Transverse colon (tissue), 4 donors: ENCODE results near the gene GAB3. TPM values are rescaled to one million over a fixed set of nuclear protein-coding genes. Genes with fewer than 3 reads are reported as not detected.

Experiments
- DNase-seq: peaks from one replicate; pipeline ENCODE4 v3.0.0-alpha.2; 2019
- H3K27ac ChIP-seq, 4 donors: fragments of 200-600 bp; sonication (generic); 2 replicates each; pipeline ENCODE4 v1.5.1; 2016 to 2018; ENCODE audit warnings: inconsistent platforms in 4 of 4
- H3K27me3 ChIP-seq: fragments of 200-600 bp; sonication (generic); 2 replicates; pipeline ENCODE4 v1.5.1; 2017; ENCODE audit warnings: inconsistent platforms
- H3K36me3 ChIP-seq, 4 donors: fragments of 200-600 bp; sonication (generic); 2 replicates each; pipeline ENCODE4 v1.5.1; 2017 to 2019; ENCODE audit warnings: inconsistent platforms in 4 of 4
- H3K4me1 ChIP-seq, 4 donors: fragments of 200-600 bp; sonication (generic); 2 replicates each; pipeline ENCODE4 v1.5.1; 2017 to 2020; ENCODE audit warnings: inconsistent platforms in 4 of 4
- H3K4me3 ChIP-seq, 4 donors: fragments of 200-600 bp; sonication (generic); 1 replicate in 1 of 4; 2 replicates in 3 of 4; pipeline versions ENCODE4 v1.5.1 to v1.6.1; 2017 to 2019; ENCODE audit warnings: inconsistent platforms in 4 of 4
- H3K9me3 ChIP-seq, 2 donors: fragments of 200-600 bp; sonication (generic); 2 replicates each; pipeline ENCODE4 v1.5.1; 2017 to 2019; ENCODE audit warnings: inconsistent platforms in 2 of 2
- EP300 ChIP-seq: sonication (generic); formaldehyde crosslinking; IDR thresholded peaks from one replicate; pipeline ENCODE4 v1.6.1; 2017; ENCODE audit warnings: antibody characterized with exemption, low read depth
- POLR2A ChIP-seq: fragments of 450-650 bp; IDR thresholded peaks from one replicate; pipeline ENCODE4 v1.6.1; 2016; ENCODE audit warnings: antibody characterized with exemption, mild to moderate bottlenecking, moderate library complexity
- POLR2AphosphoS5 ChIP-seq, 3 donors: sonication (generic); formaldehyde crosslinking; IDR thresholded peaks; one replicate each; pipeline ENCODE4 v1.6.1; 2016; ENCODE audit warnings: antibody characterized with exemption in 3 of 3
- WGBS, 2 donors: methylation state at CpG; one replicate each; pipeline ENCODE4 v1.1.5; 2018; ENCODE audit warnings: low coverage in 1 of 2; 5-methylcytosine and 5-hydroxymethylcytosine counted together
- in situ Hi-C, 4 donors: fragments of 200-750 bp; cut with MboI; loops; one replicate each; pipeline versions ENCODE4 v1.15.0 to v1.15.1; 2017; ENCODE audit warnings: low sequenced_read_pairs in 3 of 4, low pct_ligation_motif_present in 1 of 4, low pct_unique_long_range_greater_than_20kb in 1 of 4
- intact Hi-C: fragments of 100-400 bp; cut with DNase I; formaldehyde crosslinking; loops from one replicate; pipeline ENCODE4 v1.15.1; 2023; ENCODE audit warnings: low total_unique reads
- total RNA-seq, 4 donors: library from RNA; depleted of rRNA; stranded (reverse); fragments of >200 nt; gene quantifications; one replicate each; pipeline ENCODE4 v1.1.0, GENCODE V29; 2016
- TF ChIP-seq, protein P1 (sequence below), 5 experiments: fragments of 200-600 bp in 3 of 5; fragments of 450-650 bp in 2 of 5; sonication (generic) in 3 of 5; IDR thresholded peaks; 1 replicate in 2 of 5; 2 replicates in 3 of 5; pipeline ENCODE4 v1.5.1; 2016 to 2017; ENCODE audit warnings: antibody characterized with exemption in 5 of 5, inconsistent platforms in 3 of 5, mild to moderate bottlenecking in 2 of 5, moderate library complexity in 1 of 5

GAB3 gene
- total RNA-seq, 4 donors from 2014 or later: 0.37 to 4.4 (median 3.0) TPM

GRCh38 chrX:154728431-154729190 is 22.3 kb downstream of the GAB3 start:
- H3K4me3 ChIP-seq: no peak overlapping the region
- H3K9me3 ChIP-seq: no peaks in the 10 kb centered on the region
- H3K36me3 ChIP-seq: no peaks in the 10 kb centered on the region
- intact Hi-C loops (no loop called here), in situ Hi-C loops (loop anchor here in 1 of 4 donors (25.0 kb wide), 1 partner anchor 109 kb away; the partner anchor contains the start of gene SMIM9)
- DNase-seq: no peak
- no peak for TF ChIP-seq POLR2AphosphoS5 (IDR thresholded peaks at IDR 0.05)
- TF ChIP-seq POLR2A: no peak
- TF ChIP-seq, protein P1, sequence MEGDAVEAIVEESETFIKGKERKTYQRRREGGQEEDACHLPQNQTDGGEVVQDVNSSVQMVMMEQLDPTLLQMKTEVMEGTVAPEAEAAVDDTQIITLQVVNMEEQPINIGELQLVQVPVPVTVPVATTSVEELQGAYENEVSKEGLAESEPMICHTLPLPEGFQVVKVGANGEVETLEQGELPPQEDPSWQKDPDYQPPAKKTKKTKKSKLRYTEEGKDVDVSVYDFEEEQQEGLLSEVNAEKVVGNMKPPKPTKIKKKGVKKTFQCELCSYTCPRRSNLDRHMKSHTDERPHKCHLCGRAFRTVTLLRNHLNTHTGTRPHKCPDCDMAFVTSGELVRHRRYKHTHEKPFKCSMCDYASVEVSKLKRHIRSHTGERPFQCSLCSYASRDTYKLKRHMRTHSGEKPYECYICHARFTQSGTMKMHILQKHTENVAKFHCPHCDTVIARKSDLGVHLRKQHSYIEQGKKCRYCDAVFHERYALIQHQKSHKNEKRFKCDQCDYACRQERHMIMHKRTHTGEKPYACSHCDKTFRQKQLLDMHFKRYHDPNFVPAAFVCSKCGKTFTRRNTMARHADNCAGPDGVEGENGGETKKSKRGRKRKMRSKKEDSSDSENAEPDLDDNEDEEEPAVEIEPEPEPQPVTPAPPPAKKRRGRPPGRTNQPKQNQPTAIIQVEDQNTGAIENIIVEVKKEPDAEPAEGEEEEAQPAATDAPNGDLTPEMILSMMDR (IDR thresholded peaks at IDR 0.05): no peak
- TF ChIP-seq EP300: no peak
- peaks cover 0 to 34% (median 4%) of the 10 kb centered on the region in 4 donors for H3K4me1 ChIP-seq
- H3K27ac ChIP-seq: peak overlapping the region; percentile 55 to 85 (median 75)
- H3K27me3 ChIP-seq: no peaks in the 10 kb centered on the region
- WGBS, 2 donors: 70% methylated on average over 7 of the region's 7 CpGs; no CpG with 5 or more reads in 1 of the 2 donors

DNA sequence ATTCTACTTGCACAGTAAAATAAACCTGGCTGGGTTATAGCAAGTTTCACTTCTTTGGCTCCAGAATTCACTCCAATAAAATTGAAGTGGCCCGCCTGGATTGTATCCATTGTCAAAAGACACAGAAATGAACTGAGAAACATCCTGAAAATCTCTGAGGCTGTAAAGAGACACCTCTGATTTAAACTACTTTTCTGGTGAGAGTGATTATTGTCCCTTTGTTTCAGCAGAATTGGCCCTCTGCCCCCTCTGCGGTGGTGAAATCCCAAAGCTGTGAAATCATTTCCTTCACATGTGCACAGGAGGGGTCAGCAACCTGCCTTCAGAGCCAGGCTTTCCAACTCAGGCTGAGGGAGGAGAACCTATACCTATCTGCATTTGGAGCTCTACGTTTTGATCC is 23.0 kb downstream of the GAB3 start:
- intact Hi-C loops: no loop called here

GRCh38 chrX:154727418-154727817 is 23.5 kb downstream of the GAB3 start:
- no peaks in the 10 kb centered on the region for H3K9me3 ChIP-seq
- no peak overlapping the region for H3K4me3 ChIP-seq
- DNase-seq: no peak
- peaks cover 0 to 30% (median 4%) of the 10 kb centered on the region in 4 donors for H3K4me1 ChIP-seq
- H3K27me3 ChIP-seq: no peaks in the 10 kb centered on the region
- H3K36me3 ChIP-seq: no peaks in the 10 kb centered on the region
- peak overlapping the region; percentile 54 to 85 (median 75) for H3K27ac ChIP-seq
- in situ Hi-C loops: loop anchor here in 1 of 4 donors (25.0 kb wide), 1 partner anchor 110 kb away; the partner anchor contains the start of gene SMIM9
- TF ChIP-seq, protein P1 (IDR thresholded peaks at IDR 0.05): no peak
- TF ChIP-seq POLR2AphosphoS5 (IDR thresholded peaks at IDR 0.05) (no peak), POLR2A (no peak), EP300 (no peak)
- 93% methylated on average over 1 of the region's 1 CpG; no CpG with 5 or more reads in 1 of the 2 donors for WGBS, 2 donors
- intact Hi-C loops: no loop called here

More for the DNA sequence above, 23.0 kb downstream of the GAB3 start:
- in situ Hi-C loops: loop anchor here in 1 of 4 donors (25.0 kb wide), 1 partner anchor 109 kb away; the partner anchor contains the start of gene SMIM9
- Histone ChIP-seq H3K4me3 (no peak overlapping the region), H3K36me3 (no peaks in the 10 kb centered on the region), H3K27me3 (no peaks in the 10 kb centered on the region), H3K9me3 (no peaks in the 10 kb centered on the region), H3K27ac (peak overlapping the region; percentile 54 to 85 (median 75)), H3K4me1 (peaks cover 0 to 30% (median 4%) of the 10 kb centered on the region in 4 donors)
- DNase-seq: peak; percentile 47
- WGBS, 2 donors: 56 to 67% methylated on average over 1 to 3 of the region's 3 CpGs
- TF ChIP-seq POLR2AphosphoS5 (IDR thresholded peaks at IDR 0.05): peak; percentile 4 to 38 (median 35)
- TF ChIP-seq POLR2A: no peak
- TF ChIP-seq, protein P1 (IDR thresholded peaks at IDR 0.05): no peak

- TF ChIP-seq EP300 (no peak), POLR2A (no peak), POLR2AphosphoS5 (IDR thresholded peaks at IDR 0.05) (no peak)
- TF ChIP-seq, protein P1 (IDR thresholded peaks at IDR 0.05): no peak
- Histone ChIP-seq H3K9me3 (no peaks in the 10 kb centered on the region), H3K4me3 (no peak overlapping the region), H3K27ac (no peak overlapping the region), H3K36me3 (no peaks in the 10 kb centered on the region), H3K27me3 (no peaks in the 10 kb centered on the region), H3K4me1 (peaks cover 0 to 22% (median 4%) of the 10 kb centered on the region in 4 donors)
- DNase-seq: no peak
- in situ Hi-C loops: loop anchor here in 1 of 4 donors (25.0 kb wide), 1 partner anchor 112 kb away; the partner anchor contains the start of gene SMIM9
- intact Hi-C loops: no loop called here
- WGBS, 2 donors: 63 to 83% methylated on average over 1 to 2 of the region's 2 CpGs
Observed at GRCh38 chrX:154724993-154725756, 25.7 kb downstream of the GAB3 start.
